ENCODE data around the gene ERCC1. TPM values are rescaled to one million over a fixed set of nuclear protein-coding genes. Genes with fewer than 3 reads are reported as not detected.

ERCC1 gene
- total and polyA plus RNA-seq, 2 of the 13 experiments (the other 11 are each of a cell fraction or from before 2014, with no cell fraction given): 40.0 to 66.4 TPM

- no peak for TF ChIP-seq ZBTB38 (CRISPR knock-in tag; IDR thresholded peaks at IDR 0.05)
- TF ChIP-seq PHF21A (CRISPR knock-in tag; IDR thresholded peaks at IDR 0.05): no peak
- TF ChIP-seq MAFG (CRISPR knock-in tag; IDR thresholded peaks at IDR 0.05): no peak
- peak; percentile 58 for TF ChIP-seq ZNF629 (CRISPR knock-in tag; conservative IDR thresholded peaks at IDR 0.05)
- TF ChIP-seq MBNL3 (CRISPR knock-in tag; conservative IDR thresholded peaks at IDR 0.05): no peak
- TF ChIP-seq ZNF496 (CRISPR knock-in tag; IDR thresholded peaks at IDR 0.05; ENCODE audit: insufficient replicate concordance): no peak
- no peak for TF ChIP-seq SKI (IDR thresholded peaks at IDR 0.05; ENCODE audit: partially characterized antibody)
- no peak for TF ChIP-seq ARID2 (CRISPR knock-in tag; IDR thresholded peaks at IDR 0.05; ENCODE audit: borderline replicate concordance)
- H3K27me3 ChIP-seq (ENCODE audit: control insufficient read depth in 1 of 2, insufficient read depth in 2 of 2, low read length in 2 of 2): no peaks in the 10 kb centered on the region; a peak in 1 of 5 replicates
- POLR2A ChIA-PET: no interaction called here
- FAIRE-seq (no peak), DNase-seq (ENCODE audit: low spot score) (no peak), ATAC-seq (no peak)
- peaks cover 0 to 6% of the 10 kb centered on the region in 2 experiments; a peak in 1 of 5 replicates for H3K36me3 ChIP-seq (replicated peaks in 1 of 2; ENCODE audit: control insufficient read depth in 1 of 2, insufficient read depth in 2 of 2, low read length in 2 of 2)
- in situ Hi-C loops (cut with HindIII; ENCODE audit: extremely low pct_ligation_motif_present, low pct_unique_long_range_greater_than_20kb): no loop called here
- no peak overlapping the region for H2AFZ ChIP-seq (ENCODE audit: low read length)
- 92% methylated on average over 6 of the region's 6 CpGs for WGBS (ENCODE audit: low lambda C conversion rate)
- no peaks in the 10 kb centered on the region for H4K20me1 ChIP-seq (ENCODE audit: insufficient read depth, low read length)
- H3K9ac ChIP-seq (ENCODE audit: insufficient read depth, low read depth, low read length): no peak overlapping the region
- no peak overlapping the region for H3K4me2 ChIP-seq (ENCODE audit: low read depth, low read length)
- H3K4me3 ChIP-seq (replicated peaks in 1 of 3; ENCODE audit: insufficient read depth in 1 of 3, low read depth in 2 of 3, low read length in 3 of 3): no peak overlapping the region
- H3K27ac ChIP-seq (ENCODE audit: extremely low read length, insufficient read depth, low read length): no peak overlapping the region
- H3K4me1 ChIP-seq (ENCODE audit: insufficient read depth, low read length): peaks cover 18% of the 10 kb centered on the region
- peaks cover 14% of the 10 kb centered on the region for H3K79me2 ChIP-seq (ENCODE audit: insufficient read depth, low read length)
- no peaks in the 10 kb centered on the region for H3K9me3 ChIP-seq (ENCODE audit: low read length)
- intact Hi-C loops (cut with micrococcal nuclease; ENCODE audit: unreplicated experiment): no loop called here
- CTCF ChIA-PET (ENCODE audit: low intra/inter-chr PET ratio, low total read pairs): interaction anchor here (0.6 kb wide), 1 partner anchor 103 kb away, joined by 3 read pairs; no protein-coding TSS in a partner anchor
- no TSS peak for BruUV-seq (replicated peaks)
Observed at GRCh38 chr19:45401815-45402214, 21.9 kb downstream of the ERCC1 start.

- Histone ChIP-seq H2AFZ (ENCODE audit: low read length) (no peak overlapping the region), H3K4me3 (replicated peaks in 1 of 3; ENCODE audit: insufficient read depth in 1 of 3, low read depth in 2 of 3, low read length in 3 of 3) (no peak overlapping the region), H4K20me1 (ENCODE audit: insufficient read depth, low read length) (no peaks in the 10 kb centered on the region), H3K27me3 (ENCODE audit: control insufficient read depth in 1 of 2, insufficient read depth in 2 of 2, low read length in 2 of 2) (no peaks in the 10 kb centered on the region; a peak in 2 of 5 replicates), H3K27ac (ENCODE audit: extremely low read length, insufficient read depth, low read length) (no peak overlapping the region), H3K79me2 (ENCODE audit: insufficient read depth, low read length) (peaks cover 11% of the 10 kb centered on the region), H3K9ac (ENCODE audit: insufficient read depth, low read depth, low read length) (no peak overlapping the region), H3K4me1 (ENCODE audit: insufficient read depth, low read length) (peaks cover 18% of the 10 kb centered on the region), H3K9me3 (ENCODE audit: low read length) (no peaks in the 10 kb centered on the region), H3K36me3 (replicated peaks in 1 of 2; ENCODE audit: control insufficient read depth in 1 of 2, insufficient read depth in 2 of 2, low read length in 2 of 2) (peaks cover 0 to 6% of the 10 kb centered on the region in 2 experiments; a peak in 1 of 5 replicates), H3K4me2 (ENCODE audit: low read depth, low read length) (no peak overlapping the region)
- TF ChIP-seq ZFAT (CRISPR knock-in tag; conservative IDR thresholded peaks at IDR 0.05): no peak
- TF ChIP-seq ZNF547 (CRISPR knock-in tag; IDR thresholded peaks at IDR 0.05): no peak
- TF ChIP-seq MEIS2 (CRISPR knock-in tag; IDR thresholded peaks at IDR 0.05): no peak
- no peak for TF ChIP-seq TARDBP (CRISPR knock-in tag; IDR thresholded peaks at IDR 0.05)
- no peak for TF ChIP-seq BCL6 (CRISPR knock-in tag; IDR thresholded peaks at IDR 0.05)
- no peak for TF ChIP-seq DNMT1 (CRISPR knock-in tag; IDR thresholded peaks at IDR 0.05)
- no peak for TF ChIP-seq ZBTB42 (CRISPR knock-in tag; IDR thresholded peaks at IDR 0.05)
- no peak for TF ChIP-seq ZNF577 (CRISPR knock-in tag; IDR thresholded peaks at IDR 0.05; ENCODE audit: borderline replicate concordance, low read depth)
- TF ChIP-seq ZNF773 (CRISPR knock-in tag; IDR thresholded peaks at IDR 0.05; ENCODE audit: borderline replicate concordance): no peak
- TF ChIP-seq ZNF784 (CRISPR knock-in tag; IDR thresholded peaks at IDR 0.05; ENCODE audit: borderline replicate concordance): no peak
- no peak for TF ChIP-seq BCL3 (CRISPR knock-in tag; IDR thresholded peaks at IDR 0.05)
- ChIA-PET CTCF (ENCODE audit: low intra/inter-chr PET ratio, low total read pairs) (no interaction called here), POLR2A (no interaction called here)
- no TSS peak for BruUV-seq (replicated peaks)
- intact Hi-C loops (cut with micrococcal nuclease; ENCODE audit: unreplicated experiment): no loop called here
- DNase-seq (ENCODE audit: low spot score) (no peak), FAIRE-seq (no peak), ATAC-seq (no peak)
- 100% methylated on average over 5 of the region's 6 CpGs for WGBS (ENCODE audit: low lambda C conversion rate)
- in situ Hi-C loops (cut with HindIII; ENCODE audit: extremely low pct_ligation_motif_present, low pct_unique_long_range_greater_than_20kb): no loop called here
Observed at GRCh38 chr19:45400192-45400591, 23.5 kb downstream of the ERCC1 start.
